ENCODE measurements around the gene PREX1.

PREX1 gene

DNA sequence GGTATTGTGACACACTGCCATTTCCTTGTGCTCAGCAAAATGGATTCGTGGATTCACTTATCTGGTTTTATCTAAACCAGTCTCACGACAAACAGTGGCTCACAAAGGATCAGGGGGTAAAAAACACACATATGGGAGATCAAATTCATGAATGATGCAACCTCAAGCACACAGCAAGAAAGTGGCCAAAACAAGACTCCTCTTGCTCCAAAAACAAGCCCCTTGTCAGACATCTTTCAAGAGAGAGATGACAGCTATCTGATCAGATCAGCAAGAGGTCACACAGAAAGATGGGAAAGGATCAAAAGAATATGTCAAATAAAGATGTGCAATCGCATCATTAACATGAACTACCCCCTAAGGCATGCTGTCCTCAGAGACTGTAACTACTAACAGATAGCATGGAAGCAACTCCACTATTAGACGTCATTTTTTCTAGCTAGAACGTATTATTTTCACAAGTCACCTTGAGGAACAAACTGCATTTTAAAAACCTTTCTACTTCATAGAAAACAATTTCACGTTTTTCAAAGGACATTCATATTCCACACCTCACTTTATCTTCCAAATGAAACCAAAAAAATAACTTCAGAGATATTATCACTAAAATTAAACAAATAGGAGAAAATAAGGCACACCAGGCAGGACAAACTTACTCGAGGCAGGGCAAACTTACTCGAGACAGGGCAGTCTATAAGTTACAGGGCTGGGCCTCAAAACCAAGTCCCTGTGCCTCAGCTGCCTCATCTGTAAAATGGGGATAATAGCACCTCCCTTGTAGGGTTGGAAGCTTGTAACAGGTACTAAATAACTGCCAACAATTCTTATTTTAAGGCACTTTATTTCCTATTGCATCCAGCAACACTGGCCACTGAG lies 122.3 kb downstream of the PREX1 start:
- no peak for DNase-seq (ENCODE audit: low read depth in 1 of 2, low spot score in 1 of 2)

DNA sequence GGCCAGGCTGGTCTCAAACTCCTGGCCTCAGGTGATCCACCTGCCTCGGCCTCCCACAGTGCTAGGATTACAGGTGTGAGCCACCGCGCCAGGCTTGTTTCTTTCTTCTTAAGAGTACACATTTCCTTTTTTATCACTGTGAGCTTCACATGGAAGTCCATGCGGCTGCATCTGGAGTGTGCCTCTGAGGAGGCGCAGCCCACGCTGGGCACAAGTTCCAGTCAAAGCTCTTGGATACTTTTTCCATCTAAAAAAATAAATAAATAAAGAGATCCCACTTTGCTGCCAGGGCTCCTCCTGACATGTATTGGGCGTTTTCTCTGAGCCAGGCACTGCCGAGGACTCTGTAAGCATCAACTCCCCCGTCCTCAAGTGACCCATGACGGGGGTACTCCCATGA lies 123.0 kb downstream of the PREX1 start:
- no peak for DNase-seq (ENCODE audit: low read depth in 1 of 2, low spot score in 1 of 2)

DNA sequence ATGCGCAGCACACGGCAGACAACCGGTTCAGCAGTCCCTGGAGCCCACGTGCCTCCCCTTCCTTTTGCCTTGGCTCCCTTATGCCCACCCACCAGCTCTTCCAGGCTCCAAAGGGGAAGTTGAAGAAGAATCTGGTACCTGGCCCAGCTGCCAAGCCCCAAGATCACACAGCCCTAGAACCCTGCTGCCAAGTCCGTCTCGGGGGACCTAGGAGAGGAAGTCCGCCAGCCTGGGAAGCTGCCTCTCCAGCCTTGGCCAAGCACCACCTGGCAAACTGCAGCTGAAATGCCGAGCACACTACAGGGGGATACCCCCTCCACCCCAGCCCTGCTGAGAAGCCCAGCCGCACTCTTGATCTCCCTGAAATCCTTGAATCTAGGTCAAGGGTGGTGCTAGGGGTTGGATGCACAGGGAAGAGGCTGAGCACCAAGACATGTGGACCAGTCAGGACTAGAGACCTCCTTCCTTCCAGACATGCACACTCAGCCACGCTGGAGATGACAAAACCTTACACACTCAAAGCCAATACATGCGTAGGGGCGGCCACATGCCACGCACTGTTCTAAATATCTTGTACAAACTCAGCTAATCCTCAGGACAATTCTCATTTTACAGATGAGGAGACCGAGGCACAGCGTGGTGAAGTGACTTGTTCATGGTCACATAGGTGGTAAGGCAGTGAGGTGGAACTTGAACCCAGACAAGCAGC lies 124.1 kb downstream of the PREX1 start:
- DNase-seq (ENCODE audit: low read depth in 1 of 2, low spot score in 1 of 2), result no peak

DNA sequence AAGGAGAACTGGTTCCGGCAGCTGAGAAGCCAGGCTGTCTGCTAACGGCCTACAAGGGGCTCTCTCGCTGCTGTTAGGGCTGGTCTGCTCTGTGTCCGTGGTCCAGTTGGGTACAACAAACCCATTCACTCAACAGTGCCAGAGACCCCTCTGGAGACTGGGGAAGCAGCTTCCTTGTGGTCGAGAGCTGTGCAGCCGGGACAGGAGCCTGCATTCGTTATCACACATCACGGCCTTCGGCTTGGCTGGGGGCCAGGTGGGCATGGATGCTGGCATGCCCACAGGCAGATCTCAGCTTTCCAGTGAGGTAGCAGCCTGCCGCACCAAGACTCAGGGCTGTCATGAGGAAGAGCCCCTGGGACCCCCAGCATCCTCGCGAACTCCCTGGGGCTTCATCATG lies 124.7 kb downstream of the PREX1 start:
- no peak for DNase-seq (ENCODE audit: low read depth in 1 of 2, low spot score in 1 of 2)

DNA sequence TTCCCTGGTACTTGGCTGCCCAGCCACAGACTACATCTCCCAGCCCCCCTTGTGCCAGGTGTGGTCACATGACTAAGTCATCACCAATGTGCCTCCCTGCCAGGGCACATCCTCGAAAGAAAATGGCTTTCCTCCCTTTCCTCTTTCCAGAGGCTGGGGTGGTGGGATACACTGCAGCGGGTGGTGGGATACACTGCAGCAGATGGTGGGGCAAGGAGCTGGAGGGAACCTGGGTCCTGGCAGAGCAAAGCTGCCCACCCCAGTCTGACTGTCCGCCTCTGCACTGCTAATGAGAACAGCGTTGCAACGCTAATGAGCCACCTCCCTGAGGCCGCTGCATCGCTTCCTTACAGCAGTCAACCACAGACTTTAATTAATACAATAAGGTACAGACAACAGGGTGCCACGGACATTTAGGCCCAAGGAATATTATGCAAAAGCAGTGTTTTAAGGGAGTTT lies 125.3 kb downstream of the PREX1 start:
- DNase-seq (ENCODE audit: low read depth in 1 of 2, low spot score in 1 of 2), result no peak

DNA sequence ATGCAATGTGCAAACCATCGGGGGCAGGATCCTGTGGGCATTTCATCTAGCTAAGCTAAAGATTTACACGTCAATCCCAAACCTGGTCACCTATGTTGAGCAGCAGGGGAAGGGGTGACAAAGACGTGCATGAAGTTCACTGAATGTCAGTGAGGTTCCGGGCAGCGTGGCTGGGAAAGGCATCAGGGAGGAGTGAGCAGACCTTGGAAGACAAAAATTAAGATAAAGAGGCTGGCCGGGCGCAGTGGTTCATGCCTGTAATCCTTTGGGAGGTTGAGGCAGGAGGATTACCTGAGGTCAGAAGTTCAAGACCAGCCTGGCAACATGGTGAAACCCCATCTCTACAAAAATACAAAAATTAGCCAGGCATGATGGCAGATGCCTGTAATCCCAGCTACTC lies 126.1 kb downstream of the PREX1 start:
- no peak for DNase-seq (ENCODE audit: low read depth in 1 of 2, low spot score in 1 of 2)

DNA sequence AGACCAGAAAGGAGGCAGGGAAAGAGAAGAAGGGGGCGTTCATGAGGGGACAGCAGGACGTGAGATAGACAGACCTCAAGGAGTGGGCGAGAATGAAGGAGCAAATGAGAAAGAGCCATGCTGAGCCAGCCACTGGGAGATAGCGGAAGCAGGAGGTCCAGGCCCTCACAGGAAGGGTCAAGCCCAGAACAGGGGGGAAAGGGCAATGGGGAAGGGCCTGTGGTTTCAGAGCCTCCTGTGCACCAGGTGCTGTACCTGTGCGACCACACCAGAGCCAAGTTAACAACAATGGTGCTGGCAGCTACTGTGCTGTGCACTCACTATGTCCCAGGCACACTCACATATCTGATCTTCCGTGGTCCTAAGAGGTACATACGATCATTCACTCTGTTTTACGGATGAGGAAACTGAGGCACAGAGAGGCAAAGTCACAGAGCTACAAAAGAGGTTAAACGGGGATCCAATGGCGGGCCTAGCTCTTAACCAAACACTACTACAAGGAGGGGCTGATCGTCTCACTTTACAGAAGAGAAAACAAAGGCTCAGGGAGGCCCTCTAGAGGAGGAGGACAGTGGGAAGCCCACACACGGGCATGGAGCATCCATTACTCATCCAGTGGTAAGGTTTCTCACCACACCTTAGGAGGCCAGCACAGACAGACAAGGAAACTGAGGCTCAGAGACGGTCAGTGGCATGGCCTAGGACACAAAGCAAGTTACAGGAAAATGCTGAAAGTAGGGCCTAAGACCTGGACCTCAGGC lies 129.1 kb downstream of the PREX1 start:
- DNase-seq (ENCODE audit: low read depth in 1 of 2, low spot score in 1 of 2), result no peak

DNA sequence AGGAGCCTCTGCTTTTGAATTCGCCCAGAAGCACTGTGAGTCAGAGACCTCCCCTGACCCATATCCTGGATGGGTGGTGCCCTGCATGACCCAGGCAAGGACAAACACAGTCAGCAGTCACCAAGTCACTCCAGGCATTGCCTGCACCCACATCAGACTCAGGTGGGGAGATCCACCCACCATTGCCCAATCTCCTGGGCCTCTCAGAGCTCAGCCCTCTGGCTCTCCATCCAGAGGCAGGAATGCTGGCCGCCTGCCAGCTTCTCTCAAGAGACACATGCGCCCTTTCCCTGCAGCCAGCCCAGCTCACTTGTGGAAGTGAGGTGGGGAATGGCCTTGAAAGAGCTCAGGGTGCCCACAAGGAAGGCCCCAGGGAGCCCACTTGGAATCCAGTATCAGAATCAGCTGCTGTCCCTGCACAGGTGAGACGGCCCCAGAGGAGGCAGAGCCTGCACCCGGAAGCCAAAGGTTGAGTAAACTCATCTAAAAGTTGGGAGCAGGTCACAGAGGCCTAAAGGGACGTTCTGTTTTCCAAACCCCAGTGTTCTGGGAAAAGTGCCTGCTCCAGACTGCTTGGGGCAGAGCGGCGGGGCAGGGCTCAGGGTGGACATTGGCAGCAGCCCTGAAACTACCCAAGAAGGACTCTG lies 129.8 kb downstream of the PREX1 start:
- DNase-seq (ENCODE audit: low read depth in 1 of 2, low spot score in 1 of 2), result no peak

DNA sequence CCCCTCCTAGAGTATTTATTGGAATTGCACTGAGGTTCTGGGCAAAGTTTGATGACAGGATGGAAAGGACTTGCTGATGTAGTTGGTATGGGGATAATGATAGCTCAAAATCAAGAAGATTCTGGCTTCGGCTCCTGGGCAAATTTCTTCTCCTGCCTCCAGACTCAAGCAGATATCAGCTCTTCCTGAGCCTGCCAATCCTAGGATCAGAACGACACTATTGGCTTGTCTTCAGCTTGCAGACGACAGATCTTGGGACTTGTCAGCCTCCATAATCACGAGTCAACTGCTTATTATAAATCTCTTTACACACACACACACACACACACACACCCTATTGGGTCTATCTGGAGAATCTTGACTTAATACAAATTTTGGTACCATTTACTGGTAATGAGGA lies 131.1 kb downstream of the PREX1 start:
- no peak for DNase-seq (ENCODE audit: low read depth in 1 of 2, low spot score in 1 of 2)

DNA sequence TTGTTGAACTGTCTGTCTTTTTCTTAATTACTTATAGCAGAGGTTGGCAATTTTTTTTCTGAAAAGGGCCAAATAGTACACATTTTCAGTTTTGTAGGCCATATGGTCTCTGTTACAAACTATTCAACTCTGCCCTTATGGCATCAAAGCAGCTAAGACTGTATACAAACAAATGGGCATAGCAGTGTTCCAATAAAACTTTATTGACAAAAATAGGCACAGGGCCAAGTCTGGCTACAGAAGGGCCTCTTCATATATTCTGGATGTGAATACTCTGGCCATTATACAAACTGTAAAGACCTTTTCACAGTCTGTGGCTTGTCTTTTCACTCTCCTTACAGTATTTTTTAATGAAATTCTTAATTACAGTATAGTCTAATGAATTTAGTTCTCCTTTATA lies 132.1 kb downstream of the PREX1 start:
- DNase-seq (ENCODE audit: low read depth in 1 of 2, low spot score in 1 of 2), result no peak

DNA sequence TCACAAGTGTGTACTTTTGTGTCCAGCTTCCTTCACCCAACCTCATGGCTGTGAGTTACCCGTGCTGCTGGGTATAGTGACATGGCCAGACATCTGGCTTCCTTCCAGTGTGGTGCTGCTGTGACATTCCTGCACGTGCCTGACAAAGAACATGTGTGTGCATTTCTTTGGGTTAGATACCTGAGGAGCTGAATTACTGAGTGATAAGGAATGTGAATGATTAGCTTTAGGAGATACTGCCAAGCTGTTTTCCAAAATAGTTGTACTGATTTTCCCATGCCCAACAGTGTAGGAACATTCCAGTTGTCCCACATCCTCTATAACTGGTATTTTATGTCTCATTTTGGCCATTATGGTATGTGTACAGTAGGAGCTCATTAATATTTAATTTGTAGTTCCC lies 132.5 kb downstream of the PREX1 start:
- no peak for DNase-seq (ENCODE audit: low read depth in 1 of 2, low spot score in 1 of 2)

DNA sequence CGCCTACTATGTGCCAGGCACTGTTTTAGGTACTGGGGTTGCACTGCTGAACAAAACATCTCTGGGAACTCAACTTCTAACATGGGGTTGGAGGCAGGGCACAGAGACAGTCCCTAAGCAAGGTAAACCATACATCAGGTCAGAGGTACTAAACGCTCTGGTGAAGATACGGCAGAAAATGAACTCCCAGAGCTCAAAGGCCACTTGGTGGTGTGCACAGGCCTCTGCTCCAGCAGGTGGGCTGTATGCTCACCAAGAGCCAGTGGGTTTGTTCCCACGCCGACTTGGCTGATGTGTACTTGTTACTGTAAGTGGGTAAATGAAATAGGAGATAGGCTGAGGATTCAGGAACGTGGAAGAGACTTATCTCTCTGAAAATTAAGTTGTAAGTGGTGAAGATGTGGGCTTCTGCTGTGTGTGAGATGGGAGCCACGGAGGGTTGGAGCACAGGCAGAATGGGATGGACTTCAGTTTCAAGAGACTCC lies 133.4 kb downstream of the PREX1 start:
- no peak for DNase-seq (ENCODE audit: low read depth in 1 of 2, low spot score in 1 of 2)

DNA sequence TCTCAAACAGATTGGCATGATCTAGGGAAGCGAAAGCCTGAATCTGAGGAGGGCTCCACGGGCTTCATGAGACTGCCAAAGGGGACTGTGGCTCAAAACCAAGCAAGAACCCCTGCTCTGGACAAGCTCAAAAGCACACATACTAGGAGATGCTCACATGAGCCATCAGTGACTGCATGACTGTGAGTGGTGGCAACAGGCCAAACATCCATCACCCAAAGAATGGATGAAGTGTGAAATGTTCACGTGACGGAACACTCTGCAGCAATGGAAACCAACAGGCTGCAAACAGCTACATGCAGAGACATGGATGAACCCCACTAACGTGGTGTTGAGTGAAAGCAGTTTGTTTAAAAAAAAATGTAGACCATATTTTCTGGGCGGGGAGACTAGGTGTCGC lies 136.3 kb downstream of the PREX1 start:
- no peak for DNase-seq (ENCODE audit: low read depth in 1 of 2, low spot score in 1 of 2)

DNA sequence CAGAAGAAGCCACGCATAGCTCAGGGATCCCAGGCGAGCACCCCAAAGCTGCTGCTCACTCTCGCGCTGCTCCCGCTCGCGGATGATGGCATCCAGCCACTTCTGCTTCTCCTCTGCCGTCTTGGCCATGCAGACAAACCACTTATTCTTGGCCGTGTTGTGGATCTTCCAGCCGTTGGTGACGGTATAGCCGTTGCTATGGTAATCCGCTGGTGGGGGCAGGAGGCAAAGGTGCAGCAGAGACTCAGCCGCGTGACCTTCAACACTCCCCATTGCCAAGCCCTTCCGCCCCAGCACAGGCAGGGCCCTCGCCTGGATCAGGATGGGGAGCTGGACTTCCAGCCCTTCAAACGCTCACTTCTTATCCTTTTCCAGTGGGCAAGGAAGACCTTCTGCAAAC lies 136.9 kb downstream of the PREX1 start:
- no peak for DNase-seq (ENCODE audit: low read depth in 1 of 2, low spot score in 1 of 2)

DNA sequence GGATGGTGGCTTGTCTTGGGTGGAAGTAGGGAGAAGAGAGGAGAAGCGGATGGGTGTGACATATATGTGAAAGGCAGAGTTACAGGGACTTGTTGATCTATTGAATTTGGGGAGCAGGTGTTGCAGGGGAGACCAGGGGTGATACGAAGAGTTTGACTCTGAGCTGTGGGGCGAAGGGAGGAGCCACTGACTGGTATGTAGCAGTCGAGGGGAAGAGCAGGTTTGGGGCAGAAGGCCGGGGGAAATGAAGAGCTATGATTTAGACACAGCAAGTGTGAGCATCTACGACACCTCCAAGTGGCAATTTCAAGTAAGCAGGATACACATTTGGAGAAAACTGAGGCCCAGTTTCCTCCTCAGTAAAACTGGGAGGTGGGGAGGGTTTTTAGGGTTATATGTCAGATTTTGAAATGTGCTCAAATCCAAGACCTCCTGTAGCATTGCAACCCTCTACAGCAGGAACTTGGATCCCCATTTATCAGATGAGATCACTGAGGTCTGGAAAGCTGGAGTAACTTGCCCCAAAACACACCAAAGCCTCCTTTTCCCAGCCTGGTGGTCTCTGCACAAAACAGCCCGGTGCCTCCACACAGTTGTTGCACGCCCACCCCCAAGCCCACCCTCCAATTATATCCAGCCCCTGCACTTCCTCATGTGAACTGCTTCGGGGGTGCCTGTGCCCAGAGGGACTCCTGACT lies 137.8 kb downstream of the PREX1 start:
- DNase-seq (ENCODE audit: low read depth in 1 of 2, low spot score in 1 of 2), result no peak

DNA sequence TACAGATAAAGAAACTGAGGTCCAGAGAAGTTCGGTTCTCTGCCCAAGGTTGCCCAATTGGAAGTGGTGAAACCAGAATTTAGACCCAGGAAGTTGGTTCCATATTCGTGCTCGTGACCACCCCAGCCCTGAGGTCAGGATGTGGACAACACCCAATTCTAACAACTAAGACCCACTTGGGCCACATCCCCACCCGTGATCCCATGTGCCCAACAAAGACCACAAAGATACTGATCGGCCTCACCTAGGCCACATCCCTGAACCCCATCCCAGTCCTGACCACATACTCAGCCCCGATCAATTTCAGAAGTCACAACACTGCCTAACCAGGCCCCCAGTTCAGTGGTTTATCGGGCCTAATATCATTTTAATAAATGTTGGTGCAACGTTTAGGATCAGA lies 138.4 kb downstream of the PREX1 start:
- no peak for DNase-seq (ENCODE audit: low read depth in 1 of 2, low spot score in 1 of 2)

DNA sequence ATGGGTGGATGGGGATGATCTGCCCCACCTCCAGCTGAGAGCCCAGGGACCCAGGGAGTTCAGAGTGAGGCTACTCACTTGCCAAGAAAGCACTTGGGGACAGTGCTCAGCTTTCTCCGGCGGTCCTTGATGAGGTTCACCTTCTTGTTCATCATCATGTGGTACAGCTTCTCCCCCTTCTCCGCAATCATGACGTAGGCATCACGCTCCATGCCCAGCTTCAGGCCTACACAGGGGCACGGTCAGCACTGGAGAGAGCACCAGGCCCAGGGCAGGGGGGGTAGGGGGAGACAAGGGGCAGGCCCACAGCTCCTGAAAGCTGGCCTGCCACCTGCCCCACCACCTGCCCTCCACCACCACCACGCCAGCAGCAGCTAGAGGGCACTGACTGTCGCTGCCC lies 139.2 kb downstream of the PREX1 start:
- no peak for DNase-seq (ENCODE audit: low read depth in 1 of 2, low spot score in 1 of 2)

DNA sequence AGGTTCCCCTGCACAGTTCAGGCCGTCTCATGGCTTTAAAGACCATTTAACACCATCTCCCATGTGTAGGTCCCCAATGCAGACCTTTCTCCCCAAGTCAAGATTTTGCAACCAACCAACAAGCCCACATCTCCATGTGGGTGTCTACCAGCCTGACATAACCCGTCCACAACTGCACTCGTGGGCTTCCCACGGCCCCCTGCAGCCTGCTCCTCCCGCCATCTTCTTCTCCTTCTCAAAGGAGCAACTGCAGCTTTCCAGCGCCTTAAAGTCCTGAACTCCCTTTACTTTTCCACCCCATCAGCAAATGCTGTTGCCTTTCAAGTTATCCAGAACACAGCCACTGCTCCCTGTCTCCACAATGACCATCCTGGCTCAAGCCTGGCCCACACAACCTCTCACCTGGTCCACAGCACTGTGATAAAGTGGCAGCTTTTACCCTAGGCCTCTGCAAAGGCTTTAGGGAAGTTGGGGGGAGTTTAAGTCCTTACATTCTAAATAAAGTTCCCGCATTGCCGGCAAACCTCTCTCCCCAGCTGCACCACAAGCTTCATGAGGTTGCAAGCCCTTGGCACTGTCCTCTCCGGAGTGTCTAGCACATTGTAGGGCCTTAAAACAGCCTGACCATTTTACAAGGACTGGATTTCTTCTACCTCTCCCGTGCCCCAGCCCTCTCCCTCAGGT lies 140.5 kb downstream of the PREX1 start:
- DNase-seq (ENCODE audit: low read depth in 1 of 2, low spot score in 1 of 2), result no peak

DNA sequence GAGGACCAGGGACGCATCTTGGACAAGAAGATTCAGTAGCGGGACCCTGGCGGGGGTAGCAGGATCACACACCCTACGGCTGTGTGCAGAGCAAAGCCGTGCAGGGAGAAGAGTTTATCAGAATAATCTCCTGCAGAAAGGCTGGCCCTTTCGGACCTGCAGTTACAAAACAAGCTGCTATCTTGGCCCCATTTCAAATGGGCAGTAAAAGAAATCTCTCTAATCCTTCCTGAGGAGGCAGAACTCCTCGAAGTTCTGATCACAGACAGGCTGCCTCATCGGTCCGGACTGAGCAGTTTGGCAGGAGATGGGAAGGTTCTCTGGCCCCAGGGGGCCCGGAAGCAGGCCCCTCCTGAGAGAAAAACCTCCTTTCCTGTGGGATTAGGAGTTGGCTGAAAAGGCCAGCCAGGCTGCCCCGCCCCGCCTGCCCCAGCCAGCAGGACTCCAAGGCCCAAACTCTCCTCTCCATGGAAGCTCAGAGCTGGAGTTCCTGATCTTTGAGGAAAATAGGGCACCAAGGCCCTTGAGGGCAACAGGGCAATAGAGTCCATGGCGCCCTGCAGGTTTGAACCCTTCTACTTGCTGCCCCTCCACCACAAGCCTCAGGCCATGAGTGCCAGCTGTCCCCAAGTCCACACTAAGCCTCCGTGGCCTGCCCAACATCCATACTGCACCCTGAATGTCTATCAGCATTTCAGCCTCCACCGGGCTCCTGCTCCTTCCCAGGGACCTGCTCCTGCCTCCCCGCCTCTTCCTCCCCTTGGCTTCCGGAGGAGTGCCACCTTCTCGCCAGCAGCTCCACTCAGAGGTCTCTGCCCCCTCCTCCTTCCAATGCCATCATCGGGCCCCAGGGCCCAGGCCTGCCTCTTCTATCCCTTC lies 141.3 kb downstream of the PREX1 start:
- DNase-seq (ENCODE audit: low read depth in 1 of 2, low spot score in 1 of 2), result no peak

Data from stimulated activated CD4-positive, alpha-beta T cell treated with anti-CD3 and anti-CD28 coated beads, Interleukin-15, amount 100 ng/mL, for 1 hour (primary cell).